Immature natural killer cell (primary cell): ENCODE data around the gene IPO13. TPM values are rescaled to one million over a fixed set of nuclear protein-coding genes. Genes with fewer than 3 reads are reported as not detected.

Source experiments
- DNase-seq, 3 donors: peaks; one replicate each; pipeline ENCODE4 v3.0.0; 2022; ENCODE audit warnings: mixed read lengths in 1 of 3
- H3K27ac Mint-ChIP-seq, 6 donors: one replicate each; pipeline ENCODE4 v1.8.0; 2020; ENCODE audit warnings: mixed read lengths in 6 of 6, mild to moderate bottlenecking in 5 of 6, inconsistent platforms in 4 of 6, moderate library complexity in 3 of 6
- H3K27me3 Mint-ChIP-seq, 3 donors: one replicate each; pipeline ENCODE4 v1.8.0; 2020 to 2021; ENCODE audit warnings: low read depth in 3 of 3, mild to moderate bottlenecking in 3 of 3, mixed read lengths in 3 of 3, moderate library complexity in 3 of 3, inconsistent platforms in 1 of 3
- H3K36me3 Mint-ChIP-seq, 3 donors: one replicate each; pipeline ENCODE4 v1.8.0; 2020; ENCODE audit warnings: mixed read lengths in 3 of 3, inconsistent platforms in 2 of 3, mild to moderate bottlenecking in 2 of 3
- H3K4me1 Mint-ChIP-seq, 2 donors: one replicate each; pipeline ENCODE4 v1.8.0; 2020; ENCODE audit warnings: inconsistent platforms in 2 of 2, mild to moderate bottlenecking in 2 of 2, mixed read lengths in 2 of 2, moderate library complexity in 1 of 2
- H3K4me3 Mint-ChIP-seq, 5 donors: one replicate each; pipeline ENCODE4 v1.8.0; 2020; ENCODE audit warnings: mild to moderate bottlenecking in 5 of 5, mixed read lengths in 5 of 5, inconsistent platforms in 3 of 5, moderate library complexity in 3 of 5
- H3K9me3 Mint-ChIP-seq, 6 donors: one replicate each; pipeline ENCODE4 v1.8.0; 2020; ENCODE audit warnings: mild to moderate bottlenecking in 6 of 6, mixed read lengths in 6 of 6, inconsistent platforms in 4 of 6, moderate library complexity in 3 of 6
- polyA plus RNA-seq, 3 donors: library from polyadenylated mRNA; unstranded; fragments of 300-500 nt; fragmentation: Illumina TruSeq; gene quantifications; one replicate each; pipeline ENCODE4 v1.2.3, GENCODE V29; 2021

Gene IPO13
- polyA plus RNA-seq, 3 donors from 2014 or later, result 9.8 to 18.6 (median 10.3) TPM

GRCh38 chr1:43934101-43934985, 12.4 kb upstream of the IPO13 start:
- Mint-ChIP-seq H3K27me3 (peaks cover 8 to 13% (median 12%) of the 10 kb centered on the region in 3 donors), H3K4me1 (peaks cover 0 to 11% of the 10 kb centered on the region in 2 donors), H3K4me3 (peak overlapping the region in 2 of 5 donors; percentile 35 to 40), H3K36me3 (peaks cover 3 to 11% (median 5%) of the 10 kb centered on the region in 3 donors), H3K27ac (no peak overlapping the region), H3K9me3 (peaks cover 0 to 1% (median 0%) of the 10 kb centered on the region in 6 donors)
- peak; percentile 30 to 36 (median 35) for DNase-seq

- Mint-ChIP-seq H3K9me3 (peaks cover 0 to 1% (median 0%) of the 10 kb centered on the region in 6 donors), H3K36me3 (peaks cover 5 to 16% (median 8%) of the 10 kb centered on the region in 3 donors), H3K27ac (no peak overlapping the region), H3K4me3 (no peak overlapping the region), H3K27me3 (peaks cover 8 to 13% (median 10%) of the 10 kb centered on the region in 3 donors), H3K4me1 (peaks cover 0 to 11% of the 10 kb centered on the region in 2 donors)
- DNase-seq, result no peak
Measured at GRCh38 chr1:43934986-43935324, 11.8 kb upstream of the IPO13 start.

- H3K27ac Mint-ChIP-seq, result no peak overlapping the region
- H3K4me3 Mint-ChIP-seq, result peak overlapping the region in 4 of 5 donors; percentile 23 to 39 (median 32)
- peaks cover 0 to 11% of the 10 kb centered on the region in 2 donors for H3K4me1 Mint-ChIP-seq
- H3K36me3 Mint-ChIP-seq, result peaks cover 5 to 19% (median 8%) of the 10 kb centered on the region in 3 donors
- peaks cover 0 to 1% (median 0%) of the 10 kb centered on the region in 6 donors for H3K9me3 Mint-ChIP-seq
- no peak for DNase-seq
- H3K27me3 Mint-ChIP-seq, result peaks cover 8 to 13% (median 10%) of the 10 kb centered on the region in 3 donors
Measured at GRCh38 chr1:43935711-43936427, 10.9 kb upstream of the IPO13 start.

GRCh38 chr1:43936431-43937151, 10.2 kb upstream of the IPO13 start:
- peaks cover 8 to 13% (median 9%) of the 10 kb centered on the region in 3 donors for H3K27me3 Mint-ChIP-seq
- no peak for DNase-seq
- H3K27ac Mint-ChIP-seq, result no peak overlapping the region
- H3K9me3 Mint-ChIP-seq, result peaks cover 0 to 1% (median 0%) of the 10 kb centered on the region in 6 donors
- H3K4me1 Mint-ChIP-seq, result peaks cover 0 to 11% of the 10 kb centered on the region in 2 donors
- peak overlapping the region in 2 of 5 donors; percentile 33 to 57 for H3K4me3 Mint-ChIP-seq
- H3K36me3 Mint-ChIP-seq, result peaks cover 5 to 19% (median 8%) of the 10 kb centered on the region in 3 donors

GRCh38 chr1:43937179-43937865, 9.4 kb upstream of the IPO13 start:
- Mint-ChIP-seq H3K4me1 (peaks cover 0 to 11% of the 10 kb centered on the region in 2 donors), H3K27ac (no peak overlapping the region), H3K9me3 (peaks cover 0 to 1% (median 0%) of the 10 kb centered on the region in 6 donors), H3K4me3 (peak overlapping the region in 1 of 5 donors; percentile 33), H3K36me3 (peaks cover 5 to 19% (median 8%) of the 10 kb centered on the region in 3 donors), H3K27me3 (peaks cover 8 to 11% (median 9%) of the 10 kb centered on the region in 3 donors)
- no peak for DNase-seq

GRCh38 chr1:43938383-43938782, 8.4 kb upstream of the IPO13 start:
- Mint-ChIP-seq H3K27ac (no peak overlapping the region), H3K9me3 (no peaks in the 10 kb centered on the region), H3K4me3 (no peak overlapping the region)

GRCh38 chr1:43938892-43939587, 7.7 kb upstream of the IPO13 start:
- H3K4me3 Mint-ChIP-seq, result no peak overlapping the region
- H3K36me3 Mint-ChIP-seq, result peaks cover 5 to 19% (median 8%) of the 10 kb centered on the region in 3 donors
- no peak for DNase-seq
- H3K4me1 Mint-ChIP-seq, result peaks cover 0 to 6% of the 10 kb centered on the region in 2 donors
- no peaks in the 10 kb centered on the region for H3K9me3 Mint-ChIP-seq
- peaks cover 6 to 8% (median 7%) of the 10 kb centered on the region in 3 donors for H3K27me3 Mint-ChIP-seq
- H3K27ac Mint-ChIP-seq, result no peak overlapping the region

More at GRCh38 chr1:43938383-43938782, 8.4 kb upstream of the IPO13 start:
- peaks cover 5 to 19% (median 8%) of the 10 kb centered on the region in 3 donors for H3K36me3 Mint-ChIP-seq
- no peak for DNase-seq
- H3K27me3 Mint-ChIP-seq, result peaks cover 7 to 8% (median 7%) of the 10 kb centered on the region in 3 donors
- H3K4me1 Mint-ChIP-seq, result peaks cover 0 to 7% of the 10 kb centered on the region in 2 donors

- Mint-ChIP-seq H3K4me3 (no peak overlapping the region), H3K4me1 (peaks cover 17 to 19% of the 10 kb centered on the region in 2 donors), H3K27me3 (peaks cover 0 to 2% (median 0%) of the 10 kb centered on the region in 3 donors), H3K27ac (no peak overlapping the region), H3K36me3 (peaks cover 5 to 19% (median 8%) of the 10 kb centered on the region in 3 donors), H3K9me3 (no peaks in the 10 kb centered on the region)
- no peak for DNase-seq
Measured at GRCh38 chr1:43942411-43942810, 4.3 kb upstream of the IPO13 start.

GRCh38 chr1:43944860-43945259, 1.9 kb upstream of the IPO13 start:
- H3K27ac Mint-ChIP-seq, result peak overlapping the region in 1 of 6 donors; percentile 39
- peaks cover 0 to 3% (median under 1%) of the 10 kb centered on the region in 3 donors for H3K36me3 Mint-ChIP-seq
- peaks cover 33 to 34% of the 10 kb centered on the region in 2 donors for H3K4me1 Mint-ChIP-seq
- H3K4me3 Mint-ChIP-seq, result peak overlapping the region in 3 of 5 donors; percentile 33 to 41 (median 34)
- H3K9me3 Mint-ChIP-seq, result no peaks in the 10 kb centered on the region
- peaks cover 0 to 1% (median 0%) of the 10 kb centered on the region in 3 donors for H3K27me3 Mint-ChIP-seq
- no peak for DNase-seq

- Mint-ChIP-seq H3K4me1 (peaks cover 34 to 36% of the 10 kb centered on the region in 2 donors), H3K27me3 (peaks cover 0 to 1% (median 0%) of the 10 kb centered on the region in 3 donors), H3K4me3 (peak overlapping the region; percentile 91 to 94 (median 91)), H3K9me3 (no peaks in the 10 kb centered on the region), H3K36me3 (peaks cover 0 to 6% (median 5%) of the 10 kb centered on the region in 3 donors), H3K27ac (peak overlapping the region; percentile 86 to 94 (median 92))
- DNase-seq, result no peak
Measured at GRCh38 chr1:43945674-43946235, 995 bp upstream of the IPO13 start.

GRCh38 chr1:43947061-43947873, 517 bp downstream of the IPO13 start:
- peaks cover 0 to 7% (median 5%) of the 10 kb centered on the region in 3 donors for H3K36me3 Mint-ChIP-seq
- DNase-seq, result no peak
- H3K27ac Mint-ChIP-seq, result peak overlapping the region; percentile 86 to 94 (median 92)
- H3K4me1 Mint-ChIP-seq, result peaks cover 34 to 36% of the 10 kb centered on the region in 2 donors
- peak overlapping the region; percentile 91 to 94 (median 91) for H3K4me3 Mint-ChIP-seq
- H3K27me3 Mint-ChIP-seq, result peaks cover 0 to 1% (median 0%) of the 10 kb centered on the region in 3 donors
- no peaks in the 10 kb centered on the region for H3K9me3 Mint-ChIP-seq
